EH (cell line): ENCODE results near the gene INTS11.
A peak's percentile ranks its signal among the peaks of the same experiment; 100 is the strongest.

Experiments
- DNase-seq: peaks from one replicate; pipeline ENCODE4 v3.0.0-alpha.2; 2015; ENCODE audit warnings: low read depth

Gene INTS11

DNA sequence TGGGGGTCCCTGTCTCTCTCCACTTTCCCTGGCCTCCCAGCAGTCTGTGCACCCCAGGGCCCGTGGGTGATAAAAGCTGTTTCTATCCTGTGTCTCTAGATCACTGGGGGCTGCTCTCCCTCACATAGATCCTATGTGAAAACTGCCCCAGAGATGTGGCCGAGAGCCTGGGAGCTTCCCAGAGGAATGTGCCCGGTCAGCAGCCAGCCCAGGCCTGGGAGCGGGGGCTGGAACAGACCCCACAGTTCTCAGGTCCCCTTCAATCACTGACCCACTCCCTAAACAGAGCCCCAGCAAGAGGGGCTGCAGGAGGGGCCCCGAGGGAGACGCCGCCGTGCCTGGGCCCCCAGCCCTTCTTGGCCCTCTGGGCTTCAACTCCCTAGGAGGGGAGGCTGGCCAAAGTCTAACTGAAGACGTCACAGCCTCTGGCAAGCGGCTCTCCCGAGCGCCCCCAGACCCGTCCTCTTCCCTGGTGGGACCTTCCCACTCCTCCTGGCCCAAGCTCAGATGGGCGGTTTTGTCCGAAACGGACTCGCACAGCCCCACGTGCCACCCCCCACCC, 33.5 kb upstream of the INTS11 start:
- peak; percentile 54 for DNase-seq

GRCh38 chr1:1356796-1357401, 32.4 kb upstream of the INTS11 start:
- DNase-seq: peak; percentile 62

- DNase-seq: no peak
Observed at GRCh38 chr1:1356166-1356795, 31.8 kb upstream of the INTS11 start.

- DNase-seq: peak; percentile 61
Observed at GRCh38 chr1:1355416-1355815, 31.0 kb upstream of the INTS11 start.

GRCh38 chr1:1354271-1355247, 30.1 kb upstream of the INTS11 start:
- no peak for DNase-seq

GRCh38 chr1:1353389-1354151, 29.1 kb upstream of the INTS11 start:
- no peak for DNase-seq

DNA sequence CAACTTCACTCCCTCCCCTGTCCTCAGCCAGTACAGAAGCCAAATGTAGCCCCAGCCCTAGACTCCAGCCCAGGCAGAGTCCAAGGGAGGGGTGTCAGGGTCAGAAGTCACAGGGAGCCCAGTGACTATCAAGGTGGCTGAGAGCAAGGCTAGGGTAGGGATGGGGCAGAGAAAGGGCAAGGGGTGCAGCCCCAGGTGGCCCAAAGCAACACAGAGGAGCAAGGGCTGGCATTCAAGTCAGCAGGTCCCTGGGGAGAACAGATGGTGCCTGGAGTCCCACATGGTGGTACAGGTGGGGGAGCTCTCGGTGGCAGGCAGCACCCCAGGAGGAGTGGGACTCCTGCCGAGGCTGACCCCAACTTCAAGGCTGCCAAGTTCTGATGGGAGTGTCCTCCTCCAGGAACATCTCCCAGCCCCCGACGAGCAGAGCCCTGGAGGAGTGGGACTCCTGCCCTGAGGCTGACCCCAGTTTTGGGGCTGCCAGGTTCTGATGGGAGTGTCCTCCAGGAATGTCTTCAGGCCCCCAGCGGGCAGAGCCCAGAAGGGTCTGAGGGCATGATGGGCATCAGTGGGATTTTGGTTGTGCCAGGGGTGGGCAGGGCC, 28.4 kb upstream of the INTS11 start:
- DNase-seq: no peak

GRCh38 chr1:1351511-1352427, 27.3 kb upstream of the INTS11 start:
- peak; percentile 61 for DNase-seq

GRCh38 chr1:1349256-1350012, 25.0 kb upstream of the INTS11 start, which contains the start of gene DVL1:
Gene DVL1 (minus strand): TSS chr1:1349418. CDS start chr1:1349065, 353 bp downstream.
- peak; percentile 80 for DNase-seq

DNA sequence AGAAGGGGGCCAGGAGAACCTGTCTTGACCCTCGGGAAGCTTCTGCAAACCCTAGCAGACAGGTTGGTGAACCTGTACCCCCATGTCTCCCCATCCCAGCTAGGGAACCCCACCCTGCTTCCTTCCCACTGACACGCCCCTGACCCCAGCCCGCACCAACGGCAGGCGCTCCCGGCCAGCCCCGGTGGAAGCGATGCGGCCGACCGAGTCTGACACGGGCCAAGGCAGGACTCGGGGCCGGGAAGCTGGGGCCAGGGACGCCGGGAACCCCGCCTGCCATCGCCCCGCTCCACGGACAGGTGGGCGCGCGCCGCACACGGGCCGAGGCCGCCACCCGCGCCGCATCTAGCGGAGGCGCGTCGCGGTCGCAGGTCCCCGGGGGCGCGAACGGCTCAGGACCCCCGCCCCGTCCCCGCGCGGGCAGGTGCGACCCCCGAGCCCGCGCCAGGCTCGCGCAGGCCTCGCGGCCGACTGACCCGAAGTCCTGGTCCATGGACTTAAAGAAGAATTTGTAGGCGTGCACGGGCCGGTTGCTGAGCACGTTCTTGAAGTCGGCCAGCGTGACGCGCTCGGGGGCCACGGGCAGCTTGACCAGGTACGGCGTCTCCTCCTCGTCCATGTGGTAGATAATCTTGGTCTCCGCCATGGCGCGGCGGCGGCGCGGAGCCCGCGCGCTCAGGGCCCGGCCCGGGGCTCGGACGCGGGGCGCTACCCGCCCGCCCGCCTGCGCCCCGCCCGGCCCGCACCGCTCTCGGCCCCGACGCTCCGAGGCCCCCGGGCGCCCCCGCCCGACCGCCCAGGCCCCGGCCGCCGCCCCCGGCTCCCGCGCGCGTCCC, 24.2 kb upstream of the INTS11 start:
- peak; percentile 47 for DNase-seq

DNA sequence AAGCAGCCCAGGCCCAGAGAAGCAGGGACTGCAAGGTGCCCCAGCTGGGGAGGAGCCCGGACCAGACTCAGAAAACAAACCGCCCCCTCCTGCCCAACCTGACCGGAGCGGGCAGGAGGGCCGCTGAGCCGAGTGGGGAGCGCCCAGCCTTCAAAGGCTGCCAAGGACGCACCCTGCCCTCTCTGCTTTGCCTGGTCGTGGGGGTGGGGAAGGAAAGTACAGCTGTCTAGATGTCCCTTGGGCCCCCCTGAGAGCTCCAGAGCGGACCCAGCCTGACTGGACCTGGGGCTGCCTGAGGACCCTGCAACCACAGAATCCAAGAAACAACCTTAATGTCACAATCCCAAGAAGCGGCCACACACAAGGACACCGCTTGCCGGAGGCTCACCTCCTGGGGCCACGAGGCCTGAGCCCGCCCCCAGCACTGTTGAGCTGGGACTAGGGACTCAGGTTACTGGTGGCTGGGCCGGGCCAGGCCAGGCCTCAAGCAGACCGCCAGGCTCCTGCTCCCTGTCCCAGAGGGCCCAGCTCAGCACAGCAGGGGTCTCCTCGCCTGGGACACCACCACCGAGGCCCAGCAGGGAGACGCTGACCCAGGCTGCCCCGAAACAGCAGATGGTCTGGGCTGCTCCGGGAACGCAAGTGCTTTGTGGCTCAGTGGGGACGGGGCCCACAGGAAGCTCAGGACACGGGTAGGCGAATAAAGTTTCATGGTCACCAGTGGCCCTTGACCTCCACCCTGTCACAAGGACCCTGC, 23.4 kb upstream of the INTS11 start:
- DNase-seq: peak; percentile 66

DNA sequence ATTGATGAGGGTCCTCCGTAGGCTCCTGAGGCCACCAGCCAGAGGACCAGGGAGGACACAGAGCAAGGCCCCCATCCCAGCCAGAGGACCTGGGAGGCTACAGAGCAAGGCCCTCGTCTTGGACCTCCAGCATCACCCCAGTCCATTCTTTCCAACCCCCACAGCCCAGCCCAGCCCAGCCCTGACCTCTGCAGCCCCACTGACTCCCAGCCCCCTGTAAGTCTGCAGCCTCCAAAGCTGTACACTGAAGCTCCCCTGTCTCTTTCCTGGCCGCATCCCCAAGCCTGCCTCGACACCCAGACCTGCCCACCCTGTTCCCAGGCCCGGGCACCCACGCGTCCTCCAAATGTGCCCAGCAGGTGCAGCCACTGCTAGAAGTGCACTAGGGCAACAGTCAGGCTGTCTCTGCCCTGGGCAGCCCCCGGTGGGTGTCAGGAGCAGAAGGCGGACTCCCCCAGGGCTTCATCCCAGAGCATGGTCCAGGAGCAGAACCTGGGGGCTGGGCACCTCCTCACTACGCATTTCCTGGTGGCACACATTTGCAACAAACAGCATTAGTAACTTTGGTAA, 22.7 kb upstream of the INTS11 start:
- no peak for DNase-seq

DNA sequence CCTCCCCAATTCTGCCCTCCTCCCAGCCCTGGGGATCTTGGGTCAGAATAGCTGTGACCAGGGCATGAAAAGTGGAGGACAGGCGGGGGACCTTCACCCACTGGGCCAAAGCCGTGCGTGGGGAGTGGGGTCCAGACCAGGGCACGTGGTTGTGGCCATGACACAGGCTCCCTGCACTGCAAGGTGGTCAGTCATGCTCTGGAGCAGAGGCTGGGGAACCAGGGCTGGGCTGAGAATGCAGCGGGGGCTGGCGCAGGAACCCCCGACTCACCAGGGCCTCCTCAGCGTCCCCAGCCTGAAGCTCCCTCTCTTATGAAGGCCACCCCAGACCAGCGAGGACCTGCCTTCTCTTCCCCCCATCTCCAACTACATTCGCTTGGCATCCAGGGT, 22.0 kb upstream of the INTS11 start:
- DNase-seq: no peak

GRCh38 chr1:1345860-1346500, 21.5 kb upstream of the INTS11 start:
- no peak for DNase-seq

- peak; percentile 26 for DNase-seq
Observed at GRCh38 chr1:1345384-1345783, 20.9 kb upstream of the INTS11 start.

DNA sequence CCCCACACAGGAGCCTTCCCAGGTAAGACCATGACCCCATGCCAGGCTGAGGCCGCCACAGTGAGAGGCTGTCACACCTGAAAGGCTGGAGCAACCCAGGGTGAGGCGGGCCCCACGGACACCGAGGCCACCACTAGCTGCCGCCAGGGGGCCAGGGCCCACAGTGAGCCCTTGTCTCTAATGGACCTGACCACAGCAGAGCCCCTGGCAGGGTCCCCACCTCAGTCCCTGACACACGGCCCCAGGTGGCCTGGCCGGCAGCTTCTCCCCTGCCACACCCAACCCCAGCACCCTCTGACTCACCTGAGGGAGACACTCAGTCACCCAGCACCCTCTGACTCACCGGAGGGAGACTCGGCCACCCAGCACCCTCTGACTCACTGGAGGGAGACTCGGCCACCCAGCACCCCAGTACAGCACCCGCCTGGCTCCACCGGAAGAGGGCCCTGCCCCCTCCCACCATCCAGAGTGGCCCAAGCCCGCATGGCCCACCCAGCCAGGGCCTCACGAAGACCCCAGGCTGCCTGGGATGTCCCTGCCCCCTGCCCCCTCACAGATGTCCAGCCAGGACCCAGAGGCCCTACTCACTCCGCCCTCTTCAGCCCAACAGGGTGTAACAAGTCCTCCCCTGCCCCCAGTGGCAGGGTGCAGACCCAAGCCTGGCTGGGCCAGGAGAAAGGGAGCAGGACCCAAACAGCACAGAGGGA, 20.3 kb upstream of the INTS11 start:
- DNase-seq: peak; percentile 87
